Right renal cortex interstitium (tissue), 3 donors: ENCODE measurements around the gene SHMT2. TPM values are rescaled to one million over a fixed set of nuclear protein-coding genes. Genes with fewer than 3 reads are reported as not detected.

Experiments
- DNase-seq, 3 donors: peaks; one replicate each; pipeline ENCODE4 v3.0.0-alpha.2; 2013; ENCODE audit warnings: low read depth in 3 of 3, low spot score in 2 of 3
- polyA plus RNA-seq, 3 donors: library from polyadenylated mRNA; unstranded; fragments of 120-200 nt; gene quantifications; one replicate each; pipeline ENCODE4 v1.2.1, GENCODE V29; 2013; ENCODE audit not compliant: insufficient read length in 3 of 3

Gene SHMT2
- polyA plus RNA-seq, 3 donors: 66.0 to 79.2 (median 72.7) TPM

DNA sequence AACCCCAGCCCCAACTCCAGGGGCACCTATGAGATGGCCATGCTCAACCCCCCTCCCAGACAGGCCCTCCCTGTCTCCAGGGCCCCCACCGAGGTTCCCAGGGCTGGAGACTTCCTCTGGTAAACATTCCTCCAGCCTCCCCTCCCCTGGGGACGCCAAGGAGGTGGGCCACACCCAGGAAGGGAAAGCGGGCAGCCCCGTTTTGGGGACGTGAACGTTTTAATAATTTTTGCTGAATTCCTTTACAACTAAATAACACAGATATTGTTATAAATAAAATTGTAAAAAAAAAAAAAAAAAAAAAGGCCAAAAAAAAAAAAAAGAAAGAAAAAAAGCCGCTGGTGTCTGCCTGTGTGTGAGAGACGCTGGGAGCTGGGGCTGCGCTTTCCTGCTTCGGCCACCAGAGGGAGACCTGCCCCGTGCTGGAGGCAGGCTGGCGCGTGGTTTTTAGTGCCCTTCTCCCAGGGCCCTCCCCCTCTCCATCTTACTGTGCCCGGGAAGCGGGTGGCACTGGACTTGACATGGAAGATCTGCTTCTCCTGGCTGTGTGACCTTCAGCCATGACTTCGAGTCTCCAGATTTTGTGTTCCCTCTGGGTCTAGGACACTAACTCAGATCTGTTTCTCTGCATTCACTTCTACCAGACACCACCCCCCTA, 16.3 kb upstream of the SHMT2 start:
- DNase-seq: no peak

DNA sequence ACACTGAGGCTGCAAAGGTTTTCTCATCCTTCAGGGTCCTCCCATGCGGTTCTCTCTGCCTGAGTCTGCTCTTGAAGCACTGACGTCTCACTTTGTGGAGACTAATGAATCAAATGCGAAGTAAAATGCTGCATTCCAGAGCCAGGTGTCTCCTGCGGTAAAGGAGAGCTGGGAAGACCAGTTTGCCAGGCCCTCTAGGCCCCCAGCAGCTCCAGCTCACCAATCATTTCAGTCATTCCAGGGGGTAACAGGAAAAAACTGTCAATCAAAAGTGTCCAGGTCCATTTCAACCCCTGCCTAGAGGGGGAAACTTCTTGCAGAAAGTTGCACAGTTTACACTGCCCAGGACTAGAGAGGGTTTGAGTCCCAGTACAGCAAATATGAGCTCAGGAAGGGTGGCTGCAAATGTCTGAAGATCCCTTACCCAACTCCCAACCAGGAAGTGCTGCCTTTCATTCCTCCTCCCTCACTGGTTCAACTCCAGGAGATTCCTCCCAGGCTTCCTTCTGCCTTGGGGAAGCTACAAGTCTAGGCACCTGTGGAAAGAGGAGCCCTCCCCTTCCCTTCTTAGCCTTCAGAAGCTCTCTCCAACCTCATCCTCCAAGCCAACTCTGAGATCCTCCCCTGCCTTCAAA, 15.6 kb upstream of the SHMT2 start:
- DNase-seq: no peak

DNA sequence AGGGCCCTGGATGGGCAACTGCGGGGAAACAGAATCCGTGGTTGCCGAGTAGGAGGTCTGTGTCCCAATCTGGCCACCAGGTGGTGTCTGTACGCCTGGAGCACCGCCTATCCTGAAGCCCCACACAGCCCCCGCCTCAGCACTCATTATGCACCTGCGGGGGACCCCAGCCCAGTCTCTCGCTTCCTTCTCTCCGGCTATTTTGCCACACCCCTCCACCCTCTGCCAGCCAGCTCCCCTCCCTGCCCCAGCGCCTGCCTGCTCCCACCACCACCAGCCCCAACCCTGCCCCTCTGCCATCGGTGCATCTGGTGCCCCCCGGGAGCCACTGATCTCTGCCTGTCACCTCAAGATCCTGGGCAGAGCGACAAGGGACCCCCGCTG, 15.1 kb upstream of the SHMT2 start:
- no peak for DNase-seq

DNA sequence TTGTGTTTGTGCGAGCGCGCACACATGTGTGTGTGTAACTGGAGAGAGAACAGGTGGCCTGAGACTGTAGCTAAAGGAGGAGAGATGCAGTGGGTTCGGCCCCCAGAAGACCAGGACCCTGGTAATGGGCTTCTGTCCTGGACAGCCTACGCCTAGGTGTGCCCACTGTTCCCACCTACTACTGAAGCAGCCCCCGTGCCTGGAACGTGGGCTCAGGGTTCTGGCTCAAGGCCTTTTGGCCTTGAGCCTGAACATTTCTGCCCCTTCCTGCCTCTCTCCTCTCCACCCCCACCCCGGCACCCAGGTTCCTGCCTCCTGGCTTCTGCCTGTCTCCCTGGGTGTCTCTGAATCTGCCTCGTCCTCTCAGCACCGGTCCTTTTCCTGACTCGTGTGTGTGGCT, 14.4 kb upstream of the SHMT2 start:
- DNase-seq: no peak

DNA sequence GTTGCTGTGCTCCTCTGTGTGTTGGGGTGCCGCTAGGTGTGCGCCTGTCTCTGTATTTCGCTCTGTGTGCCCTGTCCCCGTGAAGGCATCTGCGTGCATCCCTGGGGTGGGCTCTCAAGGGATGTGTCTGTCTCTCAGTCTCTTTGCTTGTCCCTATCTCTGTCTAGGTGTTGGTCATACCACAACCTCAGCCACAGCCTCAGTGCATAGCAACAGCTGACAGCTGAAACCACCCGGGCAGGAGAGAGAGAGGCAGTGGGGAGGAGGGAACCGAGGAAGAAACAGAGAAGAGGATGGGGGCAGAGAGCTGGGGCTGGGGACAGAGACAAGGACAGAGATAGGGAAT, 13.9 kb upstream of the SHMT2 start:
- DNase-seq: no peak

DNA sequence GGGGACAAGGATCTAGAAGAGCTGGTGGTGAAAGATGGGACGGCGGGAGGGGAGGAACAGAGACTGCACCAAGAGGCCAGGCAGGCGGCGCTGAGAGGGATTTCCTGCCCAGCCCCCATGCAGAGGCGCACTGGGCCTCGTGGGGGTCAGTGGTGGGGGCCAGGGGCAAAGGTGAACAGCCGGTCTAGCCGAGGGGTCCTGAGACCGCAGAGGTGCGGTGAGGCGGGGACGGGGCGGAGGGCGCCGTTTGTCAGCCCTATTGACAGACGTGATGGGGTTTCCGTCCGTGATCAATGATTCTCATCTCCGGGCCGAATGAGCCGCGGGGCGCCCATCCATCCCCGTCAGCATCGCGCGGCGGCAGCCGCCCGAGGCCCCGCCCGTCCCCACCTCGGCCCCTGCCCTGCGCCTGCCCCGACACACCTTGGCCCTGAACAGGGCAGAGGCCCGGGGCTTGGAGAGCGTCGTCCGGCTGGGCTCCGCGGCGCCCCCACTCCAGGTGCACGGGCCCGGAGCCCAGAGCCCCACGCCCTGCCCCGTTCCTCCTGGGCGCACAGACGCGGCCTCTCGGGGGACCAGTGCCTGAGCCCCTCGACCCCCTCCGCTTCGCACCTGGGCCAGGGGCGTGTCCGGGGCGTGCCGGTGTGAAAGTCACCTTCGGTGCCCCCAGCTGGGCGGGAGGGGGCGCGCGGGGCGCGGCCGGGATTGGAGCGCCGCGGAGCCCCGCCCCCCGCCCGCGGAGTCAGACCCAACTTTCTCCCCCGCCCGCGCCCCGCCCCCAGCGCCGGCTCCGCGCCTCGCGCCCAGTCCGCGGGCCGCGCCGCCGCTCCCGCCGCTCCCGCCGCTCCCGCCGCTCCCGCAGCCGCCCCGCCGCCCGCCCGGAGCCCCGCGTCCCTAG, 13.2 kb upstream of the SHMT2 start, which contains the start of gene NXPH4:
Gene NXPH4 (plus strand): TSS at position 781 of the 898 bp plus-strand sequence. CDS start 176 bp downstream, outside the sequence.
- no peak for DNase-seq

DNA sequence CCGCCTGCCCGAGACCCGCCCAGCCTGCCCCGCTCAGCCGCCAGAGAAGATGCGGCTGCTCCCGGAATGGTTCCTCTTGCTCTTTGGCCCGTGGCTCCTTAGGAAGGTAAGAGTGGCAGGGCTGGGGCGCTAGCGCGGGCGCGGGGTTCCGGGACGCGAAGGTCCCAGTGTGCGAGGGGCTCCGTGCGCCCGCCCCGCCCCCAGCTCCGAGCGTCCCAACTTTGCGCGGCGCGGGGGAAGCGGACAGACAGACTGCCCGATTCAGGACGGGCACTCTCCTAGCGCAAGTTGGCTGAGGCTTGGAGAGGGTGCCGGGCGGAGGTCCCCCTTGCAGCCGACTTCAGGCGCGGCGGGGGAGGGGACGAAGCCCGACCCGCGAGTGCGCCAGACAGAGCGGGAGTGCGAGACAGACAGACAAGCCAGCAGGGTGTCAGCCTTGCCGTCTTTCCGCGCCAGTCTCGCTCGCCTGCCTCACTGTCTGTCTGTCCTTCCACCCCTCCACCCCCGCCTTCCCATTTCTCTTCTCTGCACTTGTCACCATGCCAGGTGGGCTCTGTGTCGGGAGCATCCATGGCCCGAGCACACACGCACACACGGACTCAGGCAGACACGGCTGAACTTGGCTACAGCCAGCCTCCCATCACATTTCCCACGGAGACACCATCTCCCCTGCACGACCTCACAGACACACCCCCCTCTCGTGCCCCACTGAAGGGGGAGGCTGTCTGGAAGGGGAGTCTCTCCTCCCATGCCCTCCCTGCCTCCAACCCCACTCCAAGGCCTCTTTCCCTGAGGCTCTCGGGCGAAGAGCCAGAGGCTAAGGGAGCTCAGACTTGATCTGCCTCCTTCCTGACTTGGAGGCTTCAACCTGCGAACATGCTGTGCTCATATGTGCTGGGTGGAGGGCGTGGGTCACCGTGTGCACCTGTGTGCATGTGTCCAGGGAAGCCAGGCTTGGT, 12.3 kb upstream of the SHMT2 start:
- no peak for DNase-seq

DNA sequence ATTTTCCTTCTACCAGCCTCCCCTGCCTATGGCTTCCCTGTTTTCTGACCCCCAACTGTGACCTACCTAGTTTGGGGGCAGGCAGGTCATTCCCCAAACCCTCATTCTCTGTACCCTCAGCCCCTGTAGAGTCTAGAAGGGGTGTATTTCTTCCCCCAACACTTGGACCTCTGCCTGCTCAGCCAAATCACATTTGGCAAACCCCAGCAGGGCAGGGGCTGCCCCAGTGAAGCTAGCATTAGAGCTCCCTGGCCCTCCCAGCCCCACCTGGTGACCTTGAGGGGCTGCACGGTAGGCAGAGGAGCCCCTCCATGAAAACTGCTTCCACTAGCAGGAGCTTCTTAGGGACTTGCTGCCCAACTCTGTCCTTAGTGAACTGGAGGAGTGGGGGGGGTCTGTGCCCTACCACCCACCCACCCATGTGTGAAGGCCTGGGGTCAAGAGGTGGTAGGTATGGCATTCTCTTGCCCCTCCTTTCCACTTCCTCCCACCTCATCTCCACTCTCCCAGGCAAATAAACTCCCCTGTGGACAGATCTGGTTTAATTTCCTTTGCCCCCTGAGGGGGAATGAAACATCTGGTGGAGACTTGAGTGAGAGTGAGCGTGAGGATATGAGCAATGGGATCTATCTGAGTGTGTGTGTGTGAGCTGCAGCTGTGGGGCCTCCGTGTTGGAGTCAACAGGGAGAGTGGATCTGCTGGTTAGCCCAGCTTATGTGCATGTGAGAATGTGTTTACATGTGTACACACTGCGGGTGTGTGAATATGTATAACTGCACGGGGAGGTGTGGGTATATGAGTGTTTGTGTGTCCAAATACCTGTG, 11.3 kb upstream of the SHMT2 start:
- DNase-seq: no peak

DNA sequence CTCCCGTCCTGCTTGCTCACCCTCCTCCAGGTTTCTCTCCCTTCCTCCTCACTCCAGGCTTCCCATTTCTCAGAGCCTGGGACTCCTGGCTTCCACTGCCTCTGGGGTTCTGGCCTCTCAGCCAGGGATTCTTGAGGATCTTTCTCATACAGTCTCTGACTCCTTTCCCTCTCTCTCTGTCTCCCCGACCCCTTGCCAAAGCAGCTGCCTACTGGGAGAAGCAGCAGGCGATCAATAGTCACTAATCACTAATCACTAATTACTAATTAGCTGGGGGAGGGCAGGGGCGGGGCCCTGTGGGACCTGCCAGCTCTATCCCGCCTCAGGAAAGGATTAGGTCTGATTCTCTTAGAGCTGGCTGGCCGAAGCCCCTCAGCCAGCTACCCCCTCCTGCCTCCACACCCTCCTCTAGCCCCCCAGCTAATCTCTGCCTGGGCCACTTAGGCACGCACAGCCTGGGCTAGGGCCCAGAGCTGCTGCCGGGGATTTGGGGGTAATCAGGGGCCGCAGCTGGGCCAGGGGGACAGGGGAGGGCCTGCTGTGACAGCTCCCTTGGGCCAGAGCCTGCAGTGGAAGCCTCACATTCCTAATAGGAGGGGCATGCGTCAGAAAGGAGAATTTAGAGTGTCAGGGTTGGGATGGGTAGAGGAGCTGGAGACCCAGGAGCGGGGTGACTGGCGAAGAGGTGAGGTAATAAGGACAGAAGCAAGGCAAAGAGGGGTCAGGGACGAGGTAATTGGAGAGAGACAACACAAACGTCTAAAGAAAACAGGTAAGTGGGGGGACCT, 10.1 kb upstream of the SHMT2 start:
- DNase-seq: no peak

DNA sequence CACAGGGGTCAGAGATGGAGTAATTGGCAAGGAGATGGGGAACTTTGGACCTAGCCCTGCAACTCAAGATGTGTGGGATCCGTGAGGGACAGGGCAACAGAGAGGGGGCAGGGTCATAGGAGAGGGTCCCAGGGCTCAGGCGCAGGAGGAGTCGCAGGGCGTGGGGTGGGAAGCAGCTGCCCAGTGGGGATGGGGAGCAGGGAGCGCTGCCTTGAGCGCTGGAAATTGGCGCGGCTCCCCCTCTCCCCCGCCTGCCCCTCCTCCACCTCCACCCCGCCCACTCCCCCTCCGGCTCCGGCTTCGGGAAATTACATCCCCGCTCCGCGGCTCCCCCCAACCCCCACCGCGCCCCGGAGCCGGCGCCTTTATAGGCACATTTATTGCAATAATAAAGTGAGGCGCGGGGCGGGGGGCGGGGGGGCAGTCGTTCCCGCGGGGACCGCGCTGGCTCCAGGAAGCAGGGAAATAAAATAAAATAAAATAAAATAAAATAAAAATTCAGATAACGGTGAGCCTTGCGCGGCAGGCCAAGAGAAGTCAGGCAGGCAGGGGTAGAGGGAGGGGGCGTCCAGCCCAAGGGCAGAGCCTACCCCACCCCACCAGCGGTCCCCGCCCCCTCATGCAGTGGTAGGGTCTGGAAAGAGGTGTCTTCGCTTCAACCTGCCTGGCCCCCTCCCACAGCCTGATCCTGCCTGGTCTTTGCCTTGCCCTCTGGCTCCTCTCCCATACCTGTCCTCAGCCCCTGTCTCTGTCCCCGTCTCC, 9.3 kb upstream of the SHMT2 start:
- no peak for DNase-seq

DNA sequence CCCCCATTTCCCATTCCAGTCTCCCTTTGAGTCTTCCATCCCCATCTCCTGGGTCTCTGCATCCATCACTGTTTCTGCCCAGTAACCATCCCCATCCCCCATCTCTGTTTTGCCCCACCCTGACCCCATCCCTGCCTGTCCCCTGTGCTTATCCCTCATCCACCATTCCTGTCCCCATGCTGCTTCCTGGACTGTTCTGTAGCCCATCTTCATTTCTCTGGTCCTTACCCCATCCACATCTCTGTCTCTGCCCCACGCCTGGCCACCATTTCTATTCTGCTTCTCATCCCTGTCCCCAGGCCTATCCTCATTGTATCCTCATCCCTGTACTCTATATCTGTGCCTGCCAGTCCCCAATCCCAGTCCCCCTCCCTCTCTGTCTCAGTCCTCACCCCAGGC, 8.7 kb upstream of the SHMT2 start:
- DNase-seq: no peak

DNA sequence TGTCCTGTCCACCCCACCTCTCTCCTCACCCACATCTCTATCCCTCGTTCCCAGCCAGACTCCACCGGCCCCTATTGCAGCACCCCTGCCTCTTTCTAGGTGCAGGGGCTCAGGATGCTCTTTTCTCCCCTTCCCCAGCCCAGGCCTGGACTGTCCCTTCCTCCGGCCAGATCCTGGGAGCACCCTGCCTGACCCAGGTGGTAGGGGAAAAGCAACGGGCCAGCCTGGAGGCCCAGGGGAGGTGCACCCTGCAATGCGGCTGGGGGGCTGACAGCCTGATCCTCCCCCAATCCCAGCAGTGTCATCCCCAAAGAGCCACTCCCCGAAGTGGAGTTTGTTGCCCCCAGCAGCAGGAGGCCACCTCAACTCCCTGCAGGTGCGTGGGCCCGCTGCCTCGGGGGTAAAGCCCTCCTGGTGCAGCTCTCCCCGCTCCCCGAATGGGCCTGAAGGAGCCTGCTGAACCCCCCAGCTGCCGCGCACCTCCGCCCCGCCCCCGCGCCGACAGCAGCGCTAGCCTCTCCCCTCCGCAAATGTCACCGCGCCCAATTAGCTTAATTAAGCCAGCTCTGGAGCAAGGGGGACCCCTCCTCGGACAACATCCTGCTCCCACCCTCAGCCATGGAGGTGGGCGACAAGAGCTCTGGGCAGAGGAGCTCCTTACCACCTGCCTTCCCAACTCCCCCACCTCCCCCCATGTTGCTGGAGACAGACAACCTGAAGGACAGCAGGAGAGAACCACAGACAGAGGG, 8.2 kb upstream of the SHMT2 start:
- no peak for DNase-seq

DNA sequence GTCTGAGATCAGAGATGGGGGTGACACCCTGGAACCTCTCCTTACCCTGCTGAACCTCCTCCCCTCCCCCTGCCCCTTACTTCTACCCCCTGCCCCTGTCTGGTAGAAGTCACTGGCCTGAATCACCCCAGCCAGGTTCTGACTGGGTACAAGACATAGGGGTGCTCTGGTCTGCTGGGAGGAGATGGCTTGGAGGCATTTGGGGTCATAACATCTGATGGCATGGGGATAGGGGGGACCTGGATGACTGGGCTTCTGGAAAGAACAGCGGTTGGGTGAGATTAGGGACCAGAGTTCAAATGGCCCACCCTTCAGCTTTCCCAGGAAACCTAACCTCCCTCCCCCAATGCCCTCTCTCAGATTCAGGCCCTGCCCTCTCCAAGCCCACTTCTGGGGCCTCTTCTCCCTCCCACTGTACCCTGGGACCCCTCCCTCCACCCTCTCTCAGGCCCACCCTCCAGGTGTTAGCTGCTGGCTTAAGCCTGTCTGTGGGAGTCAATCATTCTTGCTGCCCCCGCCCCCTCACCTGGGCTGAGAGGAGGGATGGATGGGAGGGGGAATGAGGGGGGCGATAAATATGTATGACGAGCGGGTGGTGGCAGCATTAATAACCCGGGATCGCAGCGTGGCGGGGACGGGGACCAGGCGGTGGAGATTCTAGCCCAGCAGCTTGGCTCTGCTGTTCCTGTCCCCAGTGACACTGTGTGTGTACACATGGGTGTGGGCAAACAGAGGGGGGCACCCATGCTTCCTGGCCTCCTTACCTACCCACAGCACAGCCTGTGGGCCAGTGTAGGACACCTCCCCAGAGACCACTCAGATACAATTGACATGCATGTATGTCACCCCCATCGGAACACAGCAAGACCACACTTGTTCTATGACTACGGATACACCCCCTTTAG, 7.0 kb upstream of the SHMT2 start:
- no peak for DNase-seq

DNA sequence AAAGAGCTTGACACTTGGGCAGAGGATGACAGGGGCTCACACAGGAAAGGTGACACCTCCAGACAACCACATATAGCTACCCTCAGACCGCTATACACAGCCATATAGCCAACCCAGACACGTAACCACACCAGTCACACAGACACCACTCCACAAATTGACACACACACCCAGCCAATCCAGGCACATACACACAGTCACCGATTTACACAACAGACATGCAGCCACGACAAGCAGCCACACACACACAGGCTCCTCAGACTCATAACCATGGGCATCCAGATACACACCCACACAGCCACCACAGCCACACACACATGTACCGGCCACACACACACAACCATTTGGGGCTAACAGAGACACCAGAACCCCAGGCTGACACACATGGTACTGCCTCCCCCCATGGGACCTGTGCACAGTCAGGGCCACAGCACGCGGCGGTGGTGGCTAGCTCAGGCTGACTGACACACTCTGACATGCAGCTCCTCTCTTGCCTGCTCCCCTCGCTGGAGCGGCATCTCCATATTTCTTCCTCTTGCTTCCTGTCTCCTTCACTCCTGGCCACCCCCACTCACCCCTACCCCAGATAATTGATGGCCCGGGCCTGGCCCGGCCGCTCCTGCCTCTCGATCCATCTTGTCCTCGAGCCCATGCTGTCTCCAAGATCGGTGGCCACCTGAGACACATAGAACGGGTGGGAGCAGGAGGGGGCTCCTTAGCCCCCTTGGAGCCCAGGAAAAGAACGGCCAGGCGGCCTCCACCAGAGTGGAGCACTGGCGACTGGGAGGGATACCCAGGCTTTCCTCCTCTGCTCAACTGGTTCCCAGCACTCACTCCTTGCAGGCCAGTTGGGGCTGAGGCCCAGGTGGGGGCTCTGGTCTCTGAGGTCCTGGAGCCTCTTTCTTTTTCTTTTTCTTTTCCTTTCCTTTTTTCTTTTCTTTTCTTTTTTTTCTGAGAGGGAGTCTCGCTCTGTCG, 6.0 kb upstream of the SHMT2 start:
- no peak for DNase-seq

DNA sequence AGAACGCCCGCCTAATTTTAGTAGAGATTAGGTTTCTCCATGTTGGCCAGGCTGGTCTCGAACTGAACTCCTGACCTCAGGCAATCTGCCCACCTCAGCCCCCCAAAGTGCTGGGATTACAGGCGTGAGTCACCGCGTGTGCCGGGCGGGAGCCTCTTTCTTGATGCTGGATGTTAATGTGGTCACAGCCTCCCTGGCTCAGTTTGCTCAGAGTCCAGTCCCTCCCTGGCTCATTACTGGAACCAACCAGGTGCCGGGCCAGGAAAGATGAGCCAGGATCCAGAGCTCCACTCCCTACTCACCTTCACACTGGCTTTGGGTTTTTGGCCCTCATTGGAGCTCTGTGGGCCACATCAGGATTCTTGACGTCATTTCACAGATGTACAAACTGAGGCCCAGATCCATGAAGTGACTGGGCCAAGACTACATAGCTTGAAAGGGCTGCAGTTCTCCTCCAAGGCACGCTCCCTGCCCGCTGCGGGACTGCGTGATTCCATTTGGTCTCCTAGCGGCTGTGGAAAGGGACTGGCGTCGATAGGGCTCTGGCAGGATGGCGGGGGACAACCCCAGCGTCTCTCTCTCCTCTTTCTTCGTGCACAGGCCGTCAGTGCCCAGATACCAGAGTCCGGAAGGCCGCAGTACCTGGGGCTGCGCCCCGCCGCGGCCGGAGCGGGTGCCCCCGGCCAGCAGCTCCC, 5.1 kb upstream of the SHMT2 start:
- DNase-seq: no peak
